Endothelial cell of umbilical vein (primary cell): ENCODE results near the gene EPHA10. TPM values are rescaled to one million over a fixed set of nuclear protein-coding genes. Genes with fewer than 3 reads are reported as not detected.

Source experiments
- BruUV-seq: library from RNA; stranded (reverse); fragments of 400-500 nt; replicated peaks from 2 replicates; lab custom pipeline; 2021; lab: Mats Ljungman, UMichigan
- CTCF ChIA-PET: fragments of 300-600, 350-600 bp; sonication (Branson Sonifier 250); formaldehyde crosslinking; loops from one replicate; lab custom pipeline; 2021; ENCODE audit warnings: antibody characterized with exemption, inconsistent platforms; lab: Charles Lee
- POLR2A ChIA-PET: fragments of 300-600, 350-600 bp; sonication (Branson Sonifier 250); formaldehyde crosslinking; loops from one replicate; lab custom pipeline; 2021; ENCODE audit warnings: antibody characterized with exemption, inconsistent platforms; lab: Charles Lee
- DNase-seq: peaks from one replicate; pipeline ENCODE4 v3.0.0-alpha.2; 2011; ENCODE audit warnings: low read depth, low spot score
- FAIRE-seq: peaks from 2 replicates; lab custom pipeline; 2011; peaks lifted over from hg19 to GRCh38; lab: Jason Lieb, UNC
- H2AFZ ChIP-seq: 2 replicates; pipeline ENCODE4 v1.6.0; 2012; ENCODE audit warnings: low read depth, low read length, control low read depth, inconsistent platforms
- H3K27ac ChIP-seq: 2 replicates; pipeline ENCODE4 v1.5.1; 2011; ENCODE audit warnings: low read depth, mild to moderate bottlenecking, control low read depth, low read length, moderate library complexity; ENCODE audit not compliant: insufficient read depth
- H3K27me3 ChIP-seq, 2 experiments: 2 replicates each; pipeline versions ENCODE4 v1.6.0 to v1.6.1; 2011; ENCODE audit warnings: low read length in 2 of 2, mixed read lengths in 1 of 2; ENCODE audit not compliant: control insufficient read depth in 2 of 2, insufficient read depth in 2 of 2
- H3K36me3 ChIP-seq, 2 experiments: 2 replicates in 1 of 2; 3 replicates in 1 of 2; pipeline ENCODE4 v1.5.1; 2011; ENCODE audit warnings: low read length in 2 of 2, mild to moderate bottlenecking in 1 of 2, moderate library complexity in 1 of 2; ENCODE audit not compliant: control insufficient read depth in 2 of 2, insufficient read depth in 2 of 2; ENCODE audit errors: extremely low read depth in 1 of 2
- H3K4me1 ChIP-seq: 3 replicates; pipeline ENCODE4 v1.5.1; 2011; ENCODE audit warnings: mild to moderate bottlenecking, low read length; ENCODE audit not compliant: control insufficient read depth, insufficient read depth; ENCODE audit errors: extremely low read depth
- H3K4me2 ChIP-seq: 2 replicates; pipeline ENCODE4 v1.6.1; 2011; ENCODE audit warnings: low read length, control low read depth, mixed read lengths; ENCODE audit not compliant: insufficient read depth
- H3K4me3 ChIP-seq, 3 experiments: fragments of 200-600 bp in 1 of 3; sonication (generic), shearing (Covaris generic) in 1 of 3; replicated peaks in 1 of 3; 2 replicates each; pipeline ENCODE4 v1.5.1; 2011 to 2016; ENCODE audit warnings: control low read depth in 3 of 3, low read length in 3 of 3, mild to moderate bottlenecking in 2 of 3, inconsistent platforms in 1 of 3, low read depth in 1 of 3, moderate library complexity in 1 of 3; ENCODE audit not compliant: insufficient read depth in 1 of 3
- H3K79me2 ChIP-seq: 2 replicates; pipeline ENCODE4 v1.6.0; 2012; ENCODE audit warnings: low read length, inconsistent platforms; ENCODE audit not compliant: control insufficient read depth, insufficient read depth
- H3K9ac ChIP-seq: replicated peaks from 2 replicates; pipeline ENCODE3; 2011; ENCODE audit warnings: low read length, control low read depth; ENCODE audit not compliant: insufficient read depth; ENCODE audit errors: extremely low read depth
- H3K9me1 ChIP-seq: replicated peaks from 3 replicates; pipeline ENCODE4 v1.6.0; 2011; ENCODE audit warnings: mild to moderate bottlenecking, low read length; ENCODE audit not compliant: control insufficient read depth, insufficient read depth; ENCODE audit errors: extremely low read depth
- H3K9me3 ChIP-seq: replicated peaks from 2 replicates; pipeline ENCODE4 v1.5.1; 2012; ENCODE audit warnings: low read length, inconsistent platforms; ENCODE audit not compliant: control insufficient read depth, insufficient read depth
- H4K20me1 ChIP-seq: replicated peaks from 2 replicates; pipeline ENCODE3; 2011; ENCODE audit warnings: mild to moderate bottlenecking, low read length; ENCODE audit not compliant: control insufficient read depth, insufficient read depth; ENCODE audit errors: extremely low read depth
- CTCF ChIP-seq, 2 donors: IDR thresholded peaks; 1 replicate in 1 of 2; 2 replicates in 1 of 2; pipeline ENCODE4 v1.5.1; 2011; ENCODE audit warnings: low read length in 2 of 2, mild to moderate bottlenecking in 2 of 2, moderate library complexity in 2 of 2, control low read depth in 1 of 2, inconsistent platforms in 1 of 2, low read depth in 1 of 2; ENCODE audit not compliant: insufficient read depth in 1 of 2; ENCODE audit errors: extremely low read depth in 1 of 2
- EZH2 ChIP-seq: IDR thresholded peaks from 2 replicates; pipeline ENCODE4 v1.6.1; 2012; ENCODE audit warnings: borderline replicate concordance, low read depth, mild to moderate bottlenecking, moderate library complexity, low read length, inconsistent platforms; ENCODE audit not compliant: severe bottlenecking
- FOS ChIP-seq: IDR thresholded peaks from 2 replicates; pipeline ENCODE4 v1.6.1; 2011; ENCODE audit warnings: mild to moderate bottlenecking, low read length, moderate library complexity, borderline replicate concordance; ENCODE audit not compliant: insufficient read depth
- GATA2 ChIP-seq: IDR thresholded peaks from 2 replicates; pipeline ENCODE4 v1.7.0; 2011; ENCODE audit warnings: low read depth, mild to moderate bottlenecking, moderate library complexity, mixed read lengths, low read length; ENCODE audit not compliant: insufficient read length, insufficient read depth
- JUN ChIP-seq: IDR thresholded peaks from 2 replicates; pipeline ENCODE4 v1.6.1; 2011; ENCODE audit warnings: borderline replicate concordance, low read depth; ENCODE audit not compliant: insufficient read length, insufficient read depth
- MYC ChIP-seq: IDR thresholded peaks from one replicate; pipeline ENCODE4 v1.6.1; 2011; ENCODE audit warnings: mild to moderate bottlenecking, low read depth, low read length
- POLR2A ChIP-seq: IDR thresholded peaks from 2 replicates; pipeline ENCODE4 v1.6.1; 2012; ENCODE audit warnings: low read depth, mild to moderate bottlenecking, control low read depth, low read length
- POLR2AphosphoS5 ChIP-seq: IDR thresholded peaks from 2 replicates; pipeline ENCODE4 v1.6.1; 2012; ENCODE audit warnings: low read depth, mild to moderate bottlenecking, control low read depth, low read length, moderate library complexity; ENCODE audit not compliant: insufficient read depth
- dilution Hi-C: fragments of 300-500 bp; cut with MboI; formaldehyde crosslinking; loops from one replicate; pipeline ENCODE4 v1.15.0; 2019; ENCODE audit warnings: low sequenced_read_pairs; ENCODE audit not compliant: extremely low pct_ligation_motif_present
- intact Hi-C: fragments of 100-400 bp; cut with micrococcal nuclease; formaldehyde crosslinking; loops from one replicate; pipeline ENCODE4 v1.10.0; 2022
- polyA plus RNA-seq, 4 experiments: library from polyadenylated mRNA; depleted of rRNA in 3 of 4; stranded (reverse) in 3 of 4; unstranded in 1 of 4; fragments of >200 nt; gene quantifications; 2 replicates each; pipeline versions ENCODE4 v1.2.1 to v1.2.3, GENCODE V29; 2011 to 2012; ENCODE audit warnings: missing spikeins in 1 of 4
- total RNA-seq: library from RNA; stranded (reverse); gene quantifications from 2 replicates; pipeline ENCODE4 v1.2.3, GENCODE V29; 2021
- TF ChIP-seq, protein P1 (sequence below): IDR thresholded peaks from 2 replicates; pipeline ENCODE4 v1.6.1; 2011; ENCODE audit not compliant: insufficient read depth, insufficient read length

The EPHA10 gene
- total and polyA plus RNA-seq, 2 donors (not counting 3 experiments of a cell fraction or from before 2014, with no cell fraction given) = not detected

DNA sequence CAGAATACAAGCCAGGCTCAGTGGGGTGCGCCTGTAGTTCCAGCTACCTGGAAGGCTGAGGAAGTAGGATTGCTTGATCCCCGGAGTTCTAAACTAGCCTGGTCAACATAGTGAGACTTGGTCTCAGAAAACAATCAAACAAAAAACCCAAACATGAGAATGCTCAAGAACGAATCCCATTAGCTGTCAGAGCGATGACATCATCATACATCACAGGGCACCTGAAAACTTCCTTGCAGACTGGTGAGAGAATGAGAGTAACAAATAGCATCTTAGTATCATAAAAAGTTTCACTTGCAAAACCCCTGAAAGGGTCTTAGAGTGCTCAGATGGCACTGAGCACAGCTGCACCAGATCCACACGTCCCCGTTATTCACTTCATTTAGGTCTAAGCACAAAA is 93.7 kb downstream of the EPHA10 start:
- Histone ChIP-seq H3K4me1 (no peaks in the 10 kb centered on the region), H3K4me2 (no peak overlapping the region), H2AFZ (no peak overlapping the region), H4K20me1 (no peaks in the 10 kb centered on the region), H3K36me3 (no peaks in the 10 kb centered on the region), H3K4me3 (no peak overlapping the region), H3K9me1 (no peaks in the 10 kb centered on the region), H3K9me3 (no peaks in the 10 kb centered on the region), H3K79me2 (no peaks in the 10 kb centered on the region), H3K9ac (no peak overlapping the region), H3K27ac (no peak overlapping the region), H3K27me3 (peaks cover under 1 to 2% of the 10 kb centered on the region in 2 experiments)
- ChIA-PET POLR2A (no interaction called here), CTCF (interaction anchor here (3.7 kb wide), 1 partner anchor 11 kb away, joined by 16 read pairs; no protein-coding TSS in a partner anchor)
- dilution Hi-C loops (no loop called here), intact Hi-C loops (no loop called here)
- no TSS peak for BruUV-seq
- no peak for DNase-seq
- TF ChIP-seq JUN = peak; percentile 26
- TF ChIP-seq, protein P1, sequence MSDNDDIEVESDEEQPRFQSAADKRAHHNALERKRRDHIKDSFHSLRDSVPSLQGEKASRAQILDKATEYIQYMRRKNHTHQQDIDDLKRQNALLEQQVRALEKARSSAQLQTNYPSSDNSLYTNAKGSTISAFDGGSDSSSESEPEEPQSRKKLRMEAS = no peak
- FAIRE-seq = no peak

DNA sequence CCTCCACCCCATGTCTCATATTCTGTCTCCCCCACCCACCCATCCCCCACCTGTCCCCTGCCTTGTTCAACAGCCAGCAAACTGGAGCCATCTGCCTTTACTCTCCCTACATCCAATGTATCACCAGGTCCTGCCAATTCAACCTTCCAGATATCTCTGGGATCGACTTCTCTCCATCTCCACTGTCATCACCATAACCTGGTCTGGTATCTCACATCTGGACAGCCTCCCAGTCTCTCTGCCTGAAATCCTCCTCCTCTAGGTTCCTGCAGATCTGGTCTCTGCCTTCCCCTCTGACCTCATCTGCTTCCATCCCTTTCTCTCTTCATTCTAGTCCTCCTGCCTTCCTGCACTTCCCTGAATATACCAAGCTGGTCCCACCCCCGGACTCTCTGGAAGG is 94.8 kb downstream of the EPHA10 start:
- Histone ChIP-seq H3K4me3 (no peak overlapping the region), H3K9ac (no peak overlapping the region), H2AFZ (no peak overlapping the region), H3K9me1 (no peaks in the 10 kb centered on the region), H3K36me3 (no peaks in the 10 kb centered on the region), H3K9me3 (no peaks in the 10 kb centered on the region), H3K27ac (no peak overlapping the region), H3K4me2 (no peak overlapping the region), H4K20me1 (no peaks in the 10 kb centered on the region), H3K27me3 (peaks cover 0 to 2% of the 10 kb centered on the region in 2 experiments), H3K4me1 (no peaks in the 10 kb centered on the region), H3K79me2 (no peaks in the 10 kb centered on the region)
- BruUV-seq = no TSS peak
- FAIRE-seq = no peak
- CTCF ChIA-PET = interaction anchor here (3.7 kb wide), 1 partner anchor 12 kb away, joined by 16 read pairs; no protein-coding TSS in a partner anchor
- intact Hi-C loops (no loop called here), dilution Hi-C loops (no loop called here)
- DNase-seq = no peak
- POLR2A ChIA-PET = no interaction called here
- TF ChIP-seq CTCF (IDR thresholded peaks at IDR 0.05; ENCODE audit: extremely low read depth in 1 of 2, insufficient read depth in 1 of 2, low read depth in 1 of 2, low read length in 2 of 2) (no peak), MYC (no peak), FOS (no peak), JUN (no peak), EZH2 (no peak), POLR2AphosphoS5 (no peak), POLR2A (no peak), GATA2 (no peak)
- TF ChIP-seq, protein P1 = no peak
